GM23338 (cell line): Measurements from ENCODE around the gene ASPRV1. TPM values are rescaled to one million over a fixed set of nuclear protein-coding genes. Genes with fewer than 3 reads are reported as not detected.
A peak's percentile ranks its signal among the peaks of the same experiment; 100 is the strongest.

Experiments used
- ATAC-seq: fragments of 200-7000 bp; cut with Tn5 transposase; 3 replicates; pipeline ENCODE4 v1.9.1; 2020
- DNase-seq: peaks from one replicate; pipeline ENCODE4 v3.0.0-alpha.2; 2015; ENCODE audit warnings: low spot score
- H2AFZ ChIP-seq: fragments of 200-600 bp; sonication (generic); 2 replicates; pipeline ENCODE4 v1.8.0; 2016; ENCODE audit warnings: antibody characterized with exemption, mild to moderate bottlenecking, moderate library complexity
- H3F3A ChIP-seq: fragments of 200-600 bp; sonication (generic); replicated peaks from 2 replicates; pipeline ENCODE4 v1.8.0; 2017; ENCODE audit warnings: antibody characterized with exemption, mixed run types, low read depth
- H3K27ac ChIP-seq: fragments of 200-600 bp; sonication (generic); 2 replicates; pipeline ENCODE4 v1.6.1; 2016; ENCODE audit warnings: low read depth
- H3K27me3 ChIP-seq: fragments of 200-600 bp; sonication (generic); 2 replicates; pipeline ENCODE4 v1.8.0; 2016; ENCODE audit warnings: mild to moderate bottlenecking, mixed run types, moderate library complexity; ENCODE audit not compliant: insufficient read depth
- H3K36me3 ChIP-seq: fragments of 200-600 bp; sonication (generic); 2 replicates; pipeline ENCODE4 v1.8.0; 2016; ENCODE audit warnings: mild to moderate bottlenecking; ENCODE audit not compliant: insufficient read depth
- H3K4me1 ChIP-seq: fragments of 200-600 bp; sonication (generic); 2 replicates; pipeline ENCODE4 v1.8.0; 2016; ENCODE audit warnings: mild to moderate bottlenecking, moderate library complexity; ENCODE audit not compliant: insufficient read depth
- H3K4me2 ChIP-seq: fragments of 200-600 bp; sonication (generic); 2 replicates; pipeline ENCODE4 v1.7.1; 2017; ENCODE audit warnings: mixed run types
- H3K4me3 ChIP-seq: fragments of 200-600 bp; sonication (generic); 2 replicates; pipeline ENCODE4 v1.6.1; 2016; ENCODE audit warnings: mixed run types
- H3K79me2 ChIP-seq: fragments of 200-600 bp; sonication (generic); replicated peaks from 2 replicates; pipeline ENCODE4 v1.8.0; 2017; ENCODE audit warnings: mild to moderate bottlenecking; ENCODE audit not compliant: insufficient read depth
- H3K9me2 ChIP-seq: fragments of 200-600 bp; sonication (generic); 2 replicates; pipeline ENCODE4 v1.8.0; 2017; ENCODE audit not compliant: insufficient read depth
- H4K20me1 ChIP-seq: fragments of 200-600 bp; sonication (generic); replicated peaks from 2 replicates; pipeline ENCODE4 v1.8.0; 2017; ENCODE audit warnings: mild to moderate bottlenecking; ENCODE audit not compliant: insufficient read depth
- H3K27ac Mint-ChIP-seq: 2 replicates; pipeline ENCODE4 v1.8.0; 2020; ENCODE audit warnings: inconsistent platforms, mild to moderate bottlenecking, moderate library complexity, mixed read lengths
- H3K27me3 Mint-ChIP-seq: 3 replicates; pipeline ENCODE4 v1.8.0; 2022; ENCODE audit warnings: low read depth, mild to moderate bottlenecking, moderate library complexity, mixed read lengths, inconsistent platforms; ENCODE audit not compliant: insufficient read depth, poor library complexity
- H3K36me3 Mint-ChIP-seq: 3 replicates; pipeline ENCODE4 v1.8.0; 2021; ENCODE audit warnings: low read depth, mild to moderate bottlenecking, inconsistent platforms, moderate library complexity, mixed read lengths
- H3K4me1 Mint-ChIP-seq: 3 replicates; pipeline ENCODE4 v1.8.0; 2020; ENCODE audit warnings: mild to moderate bottlenecking, inconsistent platforms, mixed read lengths
- H3K4me3 Mint-ChIP-seq: 3 replicates; pipeline ENCODE4 v1.8.0; 2021; ENCODE audit warnings: moderate library complexity, mild to moderate bottlenecking, inconsistent platforms, mixed read lengths
- H3K9me3 Mint-ChIP-seq: 3 replicates; pipeline ENCODE4 v1.8.0; 2020; ENCODE audit warnings: moderate library complexity, mild to moderate bottlenecking, inconsistent platforms, mixed read lengths
- ETS1 ChIP-seq: IDR thresholded peaks from 2 replicates; pipeline ENCODE4 v1.6.1; 2016; ENCODE audit warnings: antibody characterized with exemption
- EZH2 ChIP-seq: fragments of 200-600 bp; sonication (generic); IDR thresholded peaks from one replicate; pipeline ENCODE4 v1.8.0; 2017; ENCODE audit warnings: antibody characterized with exemption, mild to moderate bottlenecking, low read depth; ENCODE audit not compliant: unreplicated experiment
- EZH2phosphoT487 ChIP-seq: fragments of 200-600 bp; sonication (generic); IDR thresholded peaks from one replicate; pipeline ENCODE4 v1.8.1; 2018; ENCODE audit warnings: antibody characterized with exemption; ENCODE audit not compliant: unreplicated experiment
- NANOG ChIP-seq: IDR thresholded peaks from 2 replicates; pipeline ENCODE4 v1.6.1; 2016; ENCODE audit warnings: antibody characterized with exemption, borderline replicate concordance
- REST ChIP-seq: IDR thresholded peaks from one replicate; pipeline ENCODE4 v1.6.1; 2018; ENCODE audit warnings: antibody characterized with exemption; ENCODE audit not compliant: unreplicated experiment
- ZNF114 ChIP-seq: fragments of 250-450 bp; sonication (Bioruptor Pico); IDR thresholded peaks from 2 replicates; pipeline ENCODE4 v1.5.0; 2020; ENCODE audit warnings: mild to moderate bottlenecking, moderate library complexity
- ZNF331 ChIP-seq: fragments of 250-450 bp; sonication (Bioruptor Pico); IDR thresholded peaks from 2 replicates; pipeline ENCODE4 v1.5.0; 2020; ENCODE audit warnings: low read depth, mild to moderate bottlenecking, moderate library complexity
- polyA plus RNA-seq: library from polyadenylated mRNA; unstranded; fragments of >200 nt; fragmentation: Nextera tagmentation; extraction: Ambion mirVana; gene quantifications from 2 replicates; pipeline ENCODE4 v1.2.1, GENCODE V29; 2016
- total RNA-seq: library from RNA; depleted of rRNA; stranded (reverse); fragments of >200 nt; shearing (Covaris generic); gene quantifications from 2 replicates; pipeline ENCODE4 v1.2.3, GENCODE V29; 2014
- TF ChIP-seq, protein P1 (sequence below): fragments of 250-450 bp; sonication (Bioruptor Pico); IDR thresholded peaks from 2 replicates; pipeline ENCODE4 v1.5.0; 2020; ENCODE audit warnings: mild to moderate bottlenecking, moderate library complexity

ASPRV1 gene
- total and polyA plus RNA-seq, 2 experiments from 2014 or later, result 0.60 to 1.4 TPM

- Histone ChIP-seq H3K27me3 (no peaks in the 10 kb centered on the region), H3K36me3 (no peaks in the 10 kb centered on the region), H3K4me2 (no peak overlapping the region), H3K27ac (no peak overlapping the region), H3F3A (no peaks in the 10 kb centered on the region), H3K4me3 (no peak overlapping the region), H3K9me2 (no peaks in the 10 kb centered on the region), H2AFZ (no peak overlapping the region), H3K79me2 (no peaks in the 10 kb centered on the region), H4K20me1 (no peaks in the 10 kb centered on the region), H3K4me1 (peaks cover 4% of the 10 kb centered on the region; the same call in 1 of the 2 replicates)
- ATAC-seq (no peak), DNase-seq (no peak)
- no peaks in the 10 kb centered on the region for H3K9me3 Mint-ChIP-seq
- peaks cover 6% of the 10 kb centered on the region for H3K36me3 Mint-ChIP-seq
- no peak overlapping the region; the same call in 2 of the 3 replicates for H3K4me3 Mint-ChIP-seq
- peaks cover 6% of the 10 kb centered on the region for H3K27me3 Mint-ChIP-seq
- H3K27ac Mint-ChIP-seq, result peak overlapping the region; percentile 53
- peaks cover 24% of the 10 kb centered on the region for H3K4me1 Mint-ChIP-seq
- TF ChIP-seq ZNF331 (CRISPR knock-in tag) (no peak), EZH2phosphoT487 (no peak), EZH2 (no peak), REST (no peak), ETS1 (no peak), NANOG (no peak), ZNF114 (no peak)
- TF ChIP-seq, protein P1, sequence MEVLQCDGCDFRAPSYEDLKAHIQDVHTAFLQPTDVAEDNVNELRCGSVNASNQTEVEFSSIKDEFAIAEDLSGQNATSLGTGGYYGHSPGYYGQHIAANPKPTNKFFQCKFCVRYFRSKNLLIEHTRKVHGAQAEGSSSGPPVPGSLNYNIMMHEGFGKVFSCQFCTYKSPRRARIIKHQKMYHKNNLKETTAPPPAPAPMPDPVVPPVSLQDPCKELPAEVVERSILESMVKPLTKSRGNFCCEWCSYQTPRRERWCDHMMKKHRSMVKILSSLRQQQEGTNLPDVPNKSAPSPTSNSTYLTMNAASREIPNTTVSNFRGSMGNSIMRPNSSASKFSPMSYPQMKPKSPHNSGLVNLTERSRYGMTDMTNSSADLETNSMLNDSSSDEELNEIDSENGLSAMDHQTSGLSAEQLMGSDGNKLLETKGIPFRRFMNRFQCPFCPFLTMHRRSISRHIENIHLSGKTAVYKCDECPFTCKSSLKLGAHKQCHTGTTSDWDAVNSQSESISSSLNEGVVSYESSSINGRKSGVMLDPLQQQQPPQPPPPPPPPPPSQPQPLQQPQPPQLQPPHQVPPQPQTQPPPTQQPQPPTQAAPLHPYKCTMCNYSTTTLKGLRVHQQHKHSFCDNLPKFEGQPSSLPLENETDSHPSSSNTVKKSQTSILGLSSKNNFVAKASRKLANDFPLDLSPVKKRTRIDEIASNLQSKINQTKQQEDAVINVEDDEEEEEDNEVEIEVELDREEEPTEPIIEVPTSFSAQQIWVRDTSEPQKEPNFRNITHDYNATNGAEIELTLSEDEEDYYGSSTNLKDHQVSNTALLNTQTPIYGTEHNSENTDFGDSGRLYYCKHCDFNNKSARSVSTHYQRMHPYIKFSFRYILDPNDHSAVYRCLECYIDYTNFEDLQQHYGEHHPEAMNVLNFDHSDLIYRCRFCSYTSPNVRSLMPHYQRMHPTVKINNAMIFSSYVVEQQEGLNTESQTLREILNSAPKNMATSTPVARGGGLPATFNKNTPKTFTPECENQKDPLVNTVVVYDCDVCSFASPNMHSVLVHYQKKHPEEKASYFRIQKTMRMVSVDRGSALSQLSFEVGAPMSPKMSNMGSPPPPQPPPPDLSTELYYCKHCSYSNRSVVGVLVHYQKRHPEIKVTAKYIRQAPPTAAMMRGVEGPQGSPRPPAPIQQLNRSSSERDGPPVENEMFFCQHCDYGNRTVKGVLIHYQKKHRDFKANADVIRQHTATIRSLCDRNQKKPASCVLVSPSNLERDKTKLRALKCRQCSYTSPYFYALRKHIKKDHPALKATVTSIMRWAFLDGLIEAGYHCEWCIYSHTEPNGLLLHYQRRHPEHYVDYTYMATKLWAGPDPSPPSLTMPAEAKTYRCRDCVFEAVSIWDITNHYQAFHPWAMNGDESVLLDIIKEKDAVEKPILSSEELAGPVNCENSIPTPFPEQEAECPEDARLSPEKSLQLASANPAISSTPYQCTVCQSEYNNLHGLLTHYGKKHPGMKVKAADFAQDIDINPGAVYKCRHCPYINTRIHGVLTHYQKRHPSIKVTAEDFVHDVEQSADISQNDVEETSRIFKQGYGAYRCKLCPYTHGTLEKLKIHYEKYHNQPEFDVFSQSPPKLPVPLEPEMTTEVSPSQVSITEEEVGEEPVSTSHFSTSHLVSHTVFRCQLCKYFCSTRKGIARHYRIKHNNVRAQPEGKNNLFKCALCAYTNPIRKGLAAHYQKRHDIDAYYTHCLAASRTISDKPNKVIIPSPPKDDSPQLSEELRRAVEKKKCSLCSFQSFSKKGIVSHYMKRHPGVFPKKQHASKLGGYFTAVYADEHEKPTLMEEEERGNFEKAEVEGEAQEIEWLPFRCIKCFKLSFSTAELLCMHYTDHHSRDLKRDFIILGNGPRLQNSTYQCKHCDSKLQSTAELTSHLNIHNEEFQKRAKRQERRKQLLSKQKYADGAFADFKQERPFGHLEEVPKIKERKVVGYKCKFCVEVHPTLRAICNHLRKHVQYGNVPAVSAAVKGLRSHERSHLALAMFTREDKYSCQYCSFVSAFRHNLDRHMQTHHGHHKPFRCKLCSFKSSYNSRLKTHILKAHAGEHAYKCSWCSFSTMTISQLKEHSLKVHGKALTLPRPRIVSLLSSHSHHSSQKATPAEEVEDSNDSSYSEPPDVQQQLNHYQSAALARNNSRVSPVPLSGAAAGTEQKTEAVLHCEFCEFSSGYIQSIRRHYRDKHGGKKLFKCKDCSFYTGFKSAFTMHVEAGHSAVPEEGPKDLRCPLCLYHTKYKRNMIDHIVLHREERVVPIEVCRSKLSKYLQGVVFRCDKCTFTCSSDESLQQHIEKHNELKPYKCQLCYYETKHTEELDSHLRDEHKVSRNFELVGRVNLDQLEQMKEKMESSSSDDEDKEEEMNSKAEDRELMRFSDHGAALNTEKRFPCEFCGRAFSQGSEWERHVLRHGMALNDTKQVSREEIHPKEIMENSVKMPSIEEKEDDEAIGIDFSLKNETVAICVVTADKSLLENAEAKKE (CRISPR knock-in tag), result no peak
These were observed 26.9 kb downstream of the ASPRV1 start for GRCh38 chr2:69934614-69934908.
